GM18502 (cell line): Measurements from ENCODE around the gene RELN.
"Not testable (repeated sequence)": the region's sequence is repeated elsewhere in the genome, so short reads cannot be mapped to it uniquely, and the experiment has no call there.

Experiments
- ATAC-seq: cut with Tn5 transposase; IDR thresholded peaks from one replicate; pipeline ENCODE4 v1.9.1; 2021; ENCODE audit warnings: mild to moderate bottlenecking; ENCODE audit not compliant: unreplicated experiment, poor library complexity

RELN gene

GRCh38 chr7:103538964-103539709, 450.3 kb downstream of the RELN start:
- no peak for ATAC-seq

- no peak for ATAC-seq
Observed at GRCh38 chr7:103533761-103534160, 455.7 kb downstream of the RELN start.

- ATAC-seq, result no peak
Observed at GRCh38 chr7:103532955-103533354, 456.5 kb downstream of the RELN start.

- no peak for ATAC-seq
Observed at GRCh38 chr7:103528152-103528551, 461.3 kb downstream of the RELN start.

GRCh38 chr7:103525937-103526336, 463.5 kb downstream of the RELN start:
- no peak for ATAC-seq

- ATAC-seq, result no peak
Observed at GRCh38 chr7:103524042-103524907, 465.2 kb downstream of the RELN start.

GRCh38 chr7:103521937-103522336, 467.5 kb downstream of the RELN start:
- ATAC-seq, result no peak

GRCh38 chr7:103504505-103505135, 484.8 kb downstream of the RELN start:
- ATAC-seq, result no peak

- no peak for ATAC-seq
Observed at GRCh38 chr7:103501206-103501605, 488.3 kb downstream of the RELN start.

GRCh38 chr7:103499976-103500375, 489.5 kb downstream of the RELN start:
- no peak for ATAC-seq

- ATAC-seq, result no peak
Observed at GRCh38 chr7:103487419-103487818, 502.0 kb downstream of the RELN start.

- not testable (repeated sequence) for ATAC-seq
Observed at GRCh38 chr7:103486873-103487272, 502.6 kb downstream of the RELN start.

GRCh38 chr7:103480771-103481170, 508.7 kb downstream of the RELN start:
- ATAC-seq, result no peak

- ATAC-seq, result no peak
Observed at GRCh38 chr7:103474956-103475355, 514.5 kb downstream of the RELN start.

- ATAC-seq, result no peak
Observed at GRCh38 chr7:103469095-103469948, 520.1 kb downstream of the RELN start.

GRCh38 chr7:103466814-103467213, 522.6 kb downstream of the RELN start:
- no peak for ATAC-seq

- no peak for ATAC-seq
Observed at GRCh38 chr7:103462358-103462757, 527.1 kb downstream of the RELN start.

GRCh38 chr7:103447073-103447960, 542.1 kb downstream of the RELN start:
- ATAC-seq, result peak; percentile 84

GRCh38 chr7:103446049-103446520, 543.4 kb downstream of the RELN start, which contains the start of gene SLC26A5:
TSS of gene SLC26A5 (minus strand) at chr7:103446207. CDS start at chr7:103421514, 24,693 bp downstream.
- no peak for ATAC-seq
